Glutamatergic neuron (in vitro differentiated cells): Measurements from ENCODE around the gene CIDEA. TPM values are rescaled to one million over a fixed set of nuclear protein-coding genes. Genes with fewer than 3 reads are reported as not detected.

Source experiments
- DNase-seq: peaks from one replicate; pipeline ENCODE4 v3.0.0; 2022
- H3K27ac Mint-ChIP-seq: one replicate; pipeline ENCODE4 v1.8.0; 2020; ENCODE audit warnings: mild to moderate bottlenecking, mixed read lengths, inconsistent platforms; ENCODE audit not compliant: unreplicated experiment
- H3K27me3 Mint-ChIP-seq: one replicate; pipeline ENCODE4 v1.8.0; 2020; ENCODE audit warnings: mild to moderate bottlenecking, moderate library complexity, mixed read lengths, inconsistent platforms; ENCODE audit not compliant: unreplicated experiment
- H3K36me3 Mint-ChIP-seq: one replicate; pipeline ENCODE4 v1.8.0; 2020; ENCODE audit warnings: mild to moderate bottlenecking, mixed read lengths, inconsistent platforms; ENCODE audit not compliant: unreplicated experiment
- H3K4me1 Mint-ChIP-seq: one replicate; pipeline ENCODE4 v1.8.0; 2020; ENCODE audit warnings: mild to moderate bottlenecking, low read depth, mixed read lengths, inconsistent platforms; ENCODE audit not compliant: unreplicated experiment
- H3K4me3 Mint-ChIP-seq: one replicate; pipeline ENCODE4 v1.8.0; 2020; ENCODE audit warnings: mild to moderate bottlenecking, mixed read lengths, inconsistent platforms; ENCODE audit not compliant: unreplicated experiment
- H3K9me3 Mint-ChIP-seq: one replicate; pipeline ENCODE4 v1.8.0; 2020; ENCODE audit warnings: mild to moderate bottlenecking, moderate library complexity, mixed read lengths, inconsistent platforms; ENCODE audit not compliant: unreplicated experiment
- CTCF ChIP-seq: fragments of 200-600 bp; sonication (generic); IDR thresholded peaks from one replicate; pipeline ENCODE4 v1.5.0; 2021; ENCODE audit not compliant: partially characterized antibody, unreplicated experiment
- total RNA-seq: library from RNA; stranded (reverse); fragmentation: NEBNext Ultra II Directional; extraction: Animal tissue kit (Norgen Biotek cat#: 25700); gene quantifications from one replicate; pipeline ENCODE4 v1.2.1, GENCODE V29; 2021; ENCODE audit not compliant: unreplicated experiment

Gene CIDEA
- total RNA-seq, 1 donor from 2014 or later, result not detected

GRCh38 chr18:12291690-12292089, 37.5 kb downstream of the CIDEA start:
- Mint-ChIP-seq H3K27ac (no peak overlapping the region), H3K4me1 (peaks cover 10% of the 10 kb centered on the region), H3K9me3 (no peaks in the 10 kb centered on the region), H3K27me3 (peaks cover 11% of the 10 kb centered on the region), H3K36me3 (no peaks in the 10 kb centered on the region), H3K4me3 (no peak overlapping the region)
- no peak for TF ChIP-seq CTCF
- no peak for DNase-seq

- H3K36me3 Mint-ChIP-seq, result no peaks in the 10 kb centered on the region
- peaks cover 3% of the 10 kb centered on the region for H3K27me3 Mint-ChIP-seq
- H3K4me1 Mint-ChIP-seq, result peaks cover 8% of the 10 kb centered on the region
- H3K9me3 Mint-ChIP-seq, result no peaks in the 10 kb centered on the region
- no peak for TF ChIP-seq CTCF
- H3K4me3 Mint-ChIP-seq, result no peak overlapping the region
- no peak for DNase-seq
- H3K27ac Mint-ChIP-seq, result no peak overlapping the region
These were observed 39.7 kb downstream of the CIDEA start for GRCh38 chr18:12293831-12294230.

GRCh38 chr18:12295389-12296086, 41.4 kb downstream of the CIDEA start:
- Mint-ChIP-seq H3K27me3 (peaks cover 3% of the 10 kb centered on the region), H3K4me1 (peaks cover 4% of the 10 kb centered on the region), H3K27ac (no peak overlapping the region), H3K36me3 (no peaks in the 10 kb centered on the region), H3K4me3 (no peak overlapping the region), H3K9me3 (no peaks in the 10 kb centered on the region)
- no peak for DNase-seq
- TF ChIP-seq CTCF, result no peak

GRCh38 chr18:12296087-12296403, 41.9 kb downstream of the CIDEA start:
- Mint-ChIP-seq H3K4me3 (no peak overlapping the region), H3K4me1 (peaks cover 4% of the 10 kb centered on the region), H3K9me3 (no peaks in the 10 kb centered on the region), H3K36me3 (no peaks in the 10 kb centered on the region), H3K27me3 (peaks cover 3% of the 10 kb centered on the region), H3K27ac (no peak overlapping the region)
- no peak for DNase-seq
- TF ChIP-seq CTCF, result no peak

GRCh38 chr18:12296457-12296856, 42.3 kb downstream of the CIDEA start:
- Mint-ChIP-seq H3K36me3 (no peaks in the 10 kb centered on the region), H3K27me3 (peaks cover 3% of the 10 kb centered on the region), H3K4me1 (peaks cover 3% of the 10 kb centered on the region), H3K4me3 (no peak overlapping the region), H3K9me3 (no peaks in the 10 kb centered on the region), H3K27ac (no peak overlapping the region)
- no peak for TF ChIP-seq CTCF
- DNase-seq, result no peak
